ENCODE results near the gene PRKN.

GRCh38 chr6:162698440-162698839 is 29.1 kb downstream of the PRKN start:
- TF ChIP-seq CTCF (IDR thresholded peaks at IDR 0.05): no peak
- TF ChIP-seq POLR2A (IDR thresholded peaks at IDR 0.05): no peak
